ENCODE data around the gene MDC1. TPM values are rescaled to one million over a fixed set of nuclear protein-coding genes. Genes with fewer than 3 reads are reported as not detected.

The MDC1 gene
- polyA plus RNA-seq, 1 donor (not counting 4 experiments of a cell fraction or from before 2014, with no cell fraction given) = 6.9 TPM

DNA sequence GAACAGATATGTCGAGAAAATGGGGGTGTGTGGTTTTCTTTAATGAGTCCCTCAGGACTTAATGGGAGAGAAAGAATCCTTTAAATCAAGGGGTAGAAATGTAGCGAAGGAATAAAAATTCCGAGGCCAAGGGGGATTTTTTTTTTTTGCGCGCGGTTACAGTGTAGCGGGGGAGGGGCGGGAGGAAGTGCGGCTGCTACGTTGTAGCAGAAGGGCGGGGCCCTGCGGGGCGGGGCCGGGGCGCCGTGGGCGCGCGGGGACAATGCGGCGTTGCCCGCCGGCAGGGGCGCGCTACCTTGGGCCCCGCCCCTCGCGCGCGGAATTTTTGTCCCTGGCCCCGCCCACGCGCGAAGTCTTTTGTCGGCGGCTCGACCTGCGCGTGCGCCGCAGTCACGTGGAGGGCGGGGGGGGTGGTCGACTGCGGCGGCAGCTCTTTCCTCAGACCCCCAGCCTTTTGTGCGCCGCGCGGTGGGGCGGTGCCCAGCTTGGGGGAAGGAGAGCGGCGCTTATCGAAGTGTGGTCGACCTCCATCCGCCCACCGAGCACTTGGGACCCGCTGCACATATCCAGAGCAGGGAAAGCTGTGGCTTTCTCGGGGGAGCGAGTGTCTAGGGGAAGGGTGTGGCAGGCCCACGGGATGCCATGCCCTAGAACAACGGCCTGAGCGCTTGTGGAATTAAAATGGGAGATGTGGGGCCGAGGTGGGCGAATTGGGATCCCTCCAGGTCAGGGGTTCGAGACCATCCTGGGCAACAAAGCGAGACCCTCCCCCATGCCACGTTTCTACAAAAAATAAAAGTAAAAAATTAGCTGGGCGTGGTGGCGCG lies 4.3 kb upstream of the MDC1 start:
- dilution Hi-C loops (cut with MboI; ENCODE audit: extremely low pct_ligation_motif_present, low sequenced_read_pairs) = no loop called here
- peaks cover 49% of the 10 kb centered on the region for H3K79me2 ChIP-seq (ENCODE audit: control insufficient read depth, insufficient read depth, low read length)
- FAIRE-seq = no peak
- no peaks in the 10 kb centered on the region for H3K9me3 ChIP-seq (ENCODE audit: control insufficient read depth, low read depth, low read length)
- H3K9ac ChIP-seq (ENCODE audit: control insufficient read depth, extremely low read depth, insufficient read depth, low read length) = peak overlapping the region; percentile 93
- peaks cover 13 to 21% of the 10 kb centered on the region in 2 experiments for H3K36me3 ChIP-seq (ENCODE audit: control insufficient read depth in 2 of 2, extremely low read depth in 1 of 2, insufficient read depth in 2 of 2, low read length in 2 of 2)
- peaks cover 31% of the 10 kb centered on the region for H4K20me1 ChIP-seq (ENCODE audit: control insufficient read depth, extremely low read depth, insufficient read depth, low read length)
- no peak for DNase-seq (ENCODE audit: low read depth, low spot score)
- H2AFZ ChIP-seq (ENCODE audit: control insufficient read depth, low read length) = no peak overlapping the region
- H3K9me1 ChIP-seq (ENCODE audit: control insufficient read depth, extremely low read depth, insufficient read depth, low read length) = no peaks in the 10 kb centered on the region
- peak overlapping the region; percentile 92 for H3K27ac ChIP-seq (ENCODE audit: control insufficient read depth, insufficient read depth, low read length)
- peaks cover 27% of the 10 kb centered on the region for H3K4me1 ChIP-seq (ENCODE audit: control insufficient read depth, extremely low read depth, insufficient read depth, low read length)
- H3K4me3 ChIP-seq (ENCODE audit: control insufficient read depth in 2 of 3, extremely low read depth in 1 of 3, insufficient read depth in 2 of 3, low read depth in 1 of 3, low read length in 3 of 3) = peak overlapping the region; percentile 84 to 100 (median 93)
- no peak for TF ChIP-seq EZH2 (IDR thresholded peaks at IDR 0.05; ENCODE audit: low read length)
- TF ChIP-seq, protein P1, sequence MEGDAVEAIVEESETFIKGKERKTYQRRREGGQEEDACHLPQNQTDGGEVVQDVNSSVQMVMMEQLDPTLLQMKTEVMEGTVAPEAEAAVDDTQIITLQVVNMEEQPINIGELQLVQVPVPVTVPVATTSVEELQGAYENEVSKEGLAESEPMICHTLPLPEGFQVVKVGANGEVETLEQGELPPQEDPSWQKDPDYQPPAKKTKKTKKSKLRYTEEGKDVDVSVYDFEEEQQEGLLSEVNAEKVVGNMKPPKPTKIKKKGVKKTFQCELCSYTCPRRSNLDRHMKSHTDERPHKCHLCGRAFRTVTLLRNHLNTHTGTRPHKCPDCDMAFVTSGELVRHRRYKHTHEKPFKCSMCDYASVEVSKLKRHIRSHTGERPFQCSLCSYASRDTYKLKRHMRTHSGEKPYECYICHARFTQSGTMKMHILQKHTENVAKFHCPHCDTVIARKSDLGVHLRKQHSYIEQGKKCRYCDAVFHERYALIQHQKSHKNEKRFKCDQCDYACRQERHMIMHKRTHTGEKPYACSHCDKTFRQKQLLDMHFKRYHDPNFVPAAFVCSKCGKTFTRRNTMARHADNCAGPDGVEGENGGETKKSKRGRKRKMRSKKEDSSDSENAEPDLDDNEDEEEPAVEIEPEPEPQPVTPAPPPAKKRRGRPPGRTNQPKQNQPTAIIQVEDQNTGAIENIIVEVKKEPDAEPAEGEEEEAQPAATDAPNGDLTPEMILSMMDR (optimal IDR thresholded peaks at IDR 0.05 in 1 of 3, IDR thresholded peaks at IDR 0.05 in 1 of 3, conservative IDR thresholded peaks at IDR 0.05 in 1 of 3; ENCODE audit: extremely low read depth in 1 of 3, insufficient read depth in 2 of 3, low read length in 3 of 3) = peak in 1 of 3 experiments; percentile 37
- H3K4me2 ChIP-seq (ENCODE audit: control insufficient read depth, extremely low read depth, insufficient read depth, low read depth, low read length) = peak overlapping the region; percentile 88
- H3K27me3 ChIP-seq (ENCODE audit: control insufficient read depth, extremely low read depth, insufficient read depth, low read length) = no peaks in the 10 kb centered on the region

GRCh38 chr6:30720738-30721197 lies 3.7 kb upstream of the MDC1 start:
- FAIRE-seq = no peak
- peaks cover 30% of the 10 kb centered on the region for H3K4me1 ChIP-seq (ENCODE audit: control insufficient read depth, extremely low read depth, insufficient read depth, low read length)
- dilution Hi-C loops (cut with MboI; ENCODE audit: extremely low pct_ligation_motif_present, low sequenced_read_pairs) = no loop called here
- peaks cover 52% of the 10 kb centered on the region for H3K79me2 ChIP-seq (ENCODE audit: control insufficient read depth, insufficient read depth, low read length)
- H3K36me3 ChIP-seq (ENCODE audit: control insufficient read depth in 2 of 2, extremely low read depth in 1 of 2, insufficient read depth in 2 of 2, low read length in 2 of 2) = peaks cover 13 to 20% of the 10 kb centered on the region in 2 experiments
- no peaks in the 10 kb centered on the region for H3K27me3 ChIP-seq (ENCODE audit: control insufficient read depth, extremely low read depth, insufficient read depth, low read length)
- no peaks in the 10 kb centered on the region for H3K9me3 ChIP-seq (ENCODE audit: control insufficient read depth, low read depth, low read length)
- no peak overlapping the region for H2AFZ ChIP-seq (ENCODE audit: control insufficient read depth, low read length)
- no peaks in the 10 kb centered on the region for H3K9me1 ChIP-seq (ENCODE audit: control insufficient read depth, extremely low read depth, insufficient read depth, low read length)
- peak overlapping the region; percentile 93 for H3K9ac ChIP-seq (ENCODE audit: control insufficient read depth, extremely low read depth, insufficient read depth, low read length)
- peaks cover 29% of the 10 kb centered on the region for H4K20me1 ChIP-seq (ENCODE audit: control insufficient read depth, extremely low read depth, insufficient read depth, low read length)
- H3K4me2 ChIP-seq (ENCODE audit: control insufficient read depth, extremely low read depth, insufficient read depth, low read depth, low read length) = peak overlapping the region; percentile 42
- H3K4me3 ChIP-seq (ENCODE audit: control insufficient read depth in 2 of 3, extremely low read depth in 1 of 3, insufficient read depth in 2 of 3, low read depth in 1 of 3, low read length in 3 of 3) = peak overlapping the region; percentile 84 to 100 (median 93)
- TF ChIP-seq EZH2 (IDR thresholded peaks at IDR 0.05; ENCODE audit: low read length) = no peak
- TF ChIP-seq, protein P1 (optimal IDR thresholded peaks at IDR 0.05 in 1 of 3, IDR thresholded peaks at IDR 0.05 in 1 of 3, conservative IDR thresholded peaks at IDR 0.05 in 1 of 3; ENCODE audit: extremely low read depth in 1 of 3, insufficient read depth in 2 of 3, low read length in 3 of 3) = no peak
- DNase-seq (ENCODE audit: low read depth, low spot score) = no peak
- H3K27ac ChIP-seq (ENCODE audit: control insufficient read depth, insufficient read depth, low read length) = peak overlapping the region; percentile 92

Measured in keratinocyte (primary cell).